ENCODE measurements around the gene CHN2. TPM values are rescaled to one million over a fixed set of nuclear protein-coding genes. Genes with fewer than 3 reads are reported as not detected.

Gene CHN2
- polyA plus RNA-seq, 1 donor from 2014 or later, result 136 TPM

- no peak overlapping the region for H3K4me3 ChIP-seq (ENCODE audit: low read length)
- H3K9me2 ChIP-seq (ENCODE audit: insufficient read depth, low read length), result no peaks in the 10 kb centered on the region
- no peak overlapping the region for H3K9ac ChIP-seq (ENCODE audit: low read length)
- no peak overlapping the region for H2AFZ ChIP-seq (ENCODE audit: low read depth, low read length)
- H3K79me2 ChIP-seq (replicated peaks; ENCODE audit: insufficient read depth, low read length), result peaks cover 12% of the 10 kb centered on the region
- H3K4me2 ChIP-seq (ENCODE audit: low read length), result no peak overlapping the region
- TF ChIP-seq TAF1 (IDR thresholded peaks at IDR 0.05; ENCODE audit: low read depth) (no peak), EZH2 (IDR thresholded peaks at IDR 0.05; ENCODE audit: borderline replicate concordance, insufficient read depth, low read length, poor library complexity, severe bottlenecking) (no peak), EP300 (conservative IDR thresholded peaks at IDR 0.05; ENCODE audit: poor library complexity, severe bottlenecking) (no peak), SMC3 (conservative IDR thresholded peaks at IDR 0.05; ENCODE audit: poor library complexity) (no peak), CTCF (IDR thresholded peaks at IDR 0.05; ENCODE audit: poor library complexity, severe bottlenecking) (no peak), RAD21 (conservative IDR thresholded peaks at IDR 0.05) (no peak)
- peaks cover 9% of the 10 kb centered on the region for H3F3A ChIP-seq (ENCODE audit: insufficient read depth, low read length, poor library complexity, severe bottlenecking)
- no peaks in the 10 kb centered on the region for H3K27me3 ChIP-seq (ENCODE audit: insufficient read depth, low read depth, low read length)
- no peaks in the 10 kb centered on the region for H4K20me1 ChIP-seq (ENCODE audit: insufficient read depth)
- no peaks in the 10 kb centered on the region for H3K36me3 ChIP-seq (ENCODE audit: insufficient read depth, low read length)
- no peak overlapping the region for H3K27ac ChIP-seq (ENCODE audit: low read length)
- no peaks in the 10 kb centered on the region for H3K9me3 ChIP-seq (ENCODE audit: low read length)
Observed at GRCh38 chr7:29349362-29349761, 154.8 kb downstream of the CHN2 start.

- H3K4me2 ChIP-seq (ENCODE audit: low read length), result no peak overlapping the region
- H3K9me3 ChIP-seq (ENCODE audit: low read length), result no peaks in the 10 kb centered on the region
- H3K4me3 ChIP-seq (ENCODE audit: low read length), result no peak overlapping the region
- no peak overlapping the region for H2AFZ ChIP-seq (ENCODE audit: low read depth, low read length)
- no peaks in the 10 kb centered on the region for H3K9me2 ChIP-seq (ENCODE audit: insufficient read depth, low read length)
- no peaks in the 10 kb centered on the region for H3K27me3 ChIP-seq (ENCODE audit: insufficient read depth, low read depth, low read length)
- no peaks in the 10 kb centered on the region for H3K36me3 ChIP-seq (ENCODE audit: insufficient read depth, low read length)
- H3K79me2 ChIP-seq (replicated peaks; ENCODE audit: insufficient read depth, low read length), result peaks cover 12% of the 10 kb centered on the region
- H3K27ac ChIP-seq (ENCODE audit: low read length), result peak overlapping the region; percentile 3
- H3F3A ChIP-seq (ENCODE audit: insufficient read depth, low read length, poor library complexity, severe bottlenecking), result peaks cover 9% of the 10 kb centered on the region
- H4K20me1 ChIP-seq (ENCODE audit: insufficient read depth), result no peaks in the 10 kb centered on the region
- H3K9ac ChIP-seq (ENCODE audit: low read length), result no peak overlapping the region
- TF ChIP-seq EZH2 (IDR thresholded peaks at IDR 0.05; ENCODE audit: borderline replicate concordance, insufficient read depth, low read length, poor library complexity, severe bottlenecking), result no peak
- TF ChIP-seq CTCF (IDR thresholded peaks at IDR 0.05; ENCODE audit: poor library complexity, severe bottlenecking), result no peak
- TF ChIP-seq SMC3 (conservative IDR thresholded peaks at IDR 0.05; ENCODE audit: poor library complexity), result no peak
- TF ChIP-seq RAD21 (conservative IDR thresholded peaks at IDR 0.05), result no peak
- TF ChIP-seq POLR2AphosphoS5 (IDR thresholded peaks at IDR 0.05), result no peak
- TF ChIP-seq REST (IDR thresholded peaks at IDR 0.05; ENCODE audit: borderline replicate concordance), result no peak
- no peak for TF ChIP-seq EP300 (conservative IDR thresholded peaks at IDR 0.05; ENCODE audit: poor library complexity, severe bottlenecking)
- no peak for TF ChIP-seq MXI1 (conservative IDR thresholded peaks at IDR 0.05; ENCODE audit: poor library complexity, severe bottlenecking)
- TF ChIP-seq TAF1 (IDR thresholded peaks at IDR 0.05; ENCODE audit: low read depth), result no peak
Observed at GRCh38 chr7:29350351-29350750, 155.8 kb downstream of the CHN2 start.
